Spleen (tissue), 11 donors: ENCODE data around the gene HOXA13. TPM values are rescaled to one million over a fixed set of nuclear protein-coding genes. Genes with fewer than 3 reads are reported as not detected.
A peak's percentile ranks its signal among the peaks of the same experiment; 100 is the strongest.

ENCODE experiments used
- DNase-seq: peaks from one replicate; pipeline ENCODE4 v3.0.0-alpha.2; 2020
- H3K27ac ChIP-seq, 8 donors: fragments of 200-600 bp; sonication (generic) in 7 of 8; 1 replicate in 4 of 8; 2 replicates in 4 of 8; pipeline versions ENCODE4 v1.5.0 to v1.8.0; 2016 to 2021; ENCODE audit warnings: inconsistent platforms in 4 of 8, mild to moderate bottlenecking in 4 of 8, moderate library complexity in 1 of 8
- H3K27me3 ChIP-seq, 7 donors: fragments of 200-600 bp; sonication (generic) in 6 of 7; replicated peaks in 1 of 7; 1 replicate in 4 of 7; 2 replicates in 3 of 7; pipeline versions ENCODE4 v1.5.0 to v1.8.0; 2016 to 2021; ENCODE audit warnings: inconsistent platforms in 3 of 7, mild to moderate bottlenecking in 1 of 7
- H3K36me3 ChIP-seq, 6 donors: fragments of 200-600 bp; sonication (generic) in 5 of 6; 1 replicate in 4 of 6; 2 replicates in 2 of 6; pipeline versions ENCODE4 v1.5.0 to v1.8.0; 2016 to 2021; ENCODE audit warnings: inconsistent platforms in 2 of 6
- H3K4me1 ChIP-seq, 6 donors: fragments of 200-600 bp; sonication (generic) in 5 of 6; 1 replicate in 3 of 6; 2 replicates in 3 of 6; pipeline versions ENCODE4 v1.5.0 to v1.8.0; 2016 to 2021; ENCODE audit warnings: inconsistent platforms in 3 of 6
- H3K4me3 ChIP-seq, 8 donors: fragments of 200-600 bp; sonication (generic) in 7 of 8; 1 replicate in 4 of 8; 2 replicates in 4 of 8; pipeline versions ENCODE4 v1.5.0 to v1.8.0; 2016 to 2021; ENCODE audit warnings: inconsistent platforms in 4 of 8, mild to moderate bottlenecking in 4 of 8, moderate library complexity in 2 of 8
- H3K9me3 ChIP-seq, 8 donors: fragments of 200-600 bp; sonication (generic) in 7 of 8; 1 replicate in 4 of 8; 2 replicates in 4 of 8; pipeline versions ENCODE4 v1.5.0 to v1.8.0; 2016 to 2021; ENCODE audit warnings: inconsistent platforms in 4 of 8
- CTCF ChIP-seq, 11 experiments: fragments of 200-600 bp in 7 of 11; fragments of 450-650 bp in 4 of 11; sonication (generic) in 4 of 11; IDR thresholded peaks in 8 of 11; conservative IDR thresholded peaks in 3 of 11; 1 replicate in 7 of 11; 2 replicates in 4 of 11; pipeline versions ENCODE4 v1.4.0 to v1.8.0; 2016 to 2021; ENCODE audit warnings: antibody characterized with exemption in 11 of 11, inconsistent platforms in 4 of 11, mild to moderate bottlenecking in 1 of 11
- POLR2A ChIP-seq, 3 donors: fragments of 450-650 bp; IDR thresholded peaks; one replicate each; pipeline ENCODE4 v1.5.1; 2017; ENCODE audit warnings: antibody characterized with exemption in 3 of 3, mild to moderate bottlenecking in 1 of 3
- POLR2AphosphoS5 ChIP-seq, 3 donors: sonication (generic); formaldehyde crosslinking; IDR thresholded peaks; one replicate each; pipeline ENCODE4 v1.5.1; 2017; ENCODE audit warnings: antibody characterized with exemption in 3 of 3
- WGBS, 5 donors: extraction: QIAGEN DNeasy Blood & Tissue Kit in 3 of 5; methylation state at CpG; one replicate each; pipeline versions ENCODE4 v1.1.5 to v1.1.7; 2013 to 2018; 5-methylcytosine and 5-hydroxymethylcytosine counted together
- intact Hi-C: fragments of 100-400 bp; cut with DNase I; formaldehyde crosslinking; loops from one replicate; pipeline ENCODE4 v1.15.0; 2023; ENCODE audit warnings: low total_unique reads
- polyA plus RNA-seq, 3 donors: library from polyadenylated mRNA; stranded (reverse); fragments of 200-250 nt; gene quantifications; one replicate each; pipeline ENCODE4 v1.2.1, GENCODE V29; 2013
- total RNA-seq, 7 donors: library from RNA; depleted of rRNA in 3 of 7; stranded (reverse); fragments of >200 nt in 3 of 7; fragmentation: NEBNext Ultra II Directional in 4 of 7; extraction: Animal tissue kit (Norgen Biotek cat#: 25700) in 4 of 7; gene quantifications; one replicate each; pipeline versions ENCODE4 v1.1.0 to v1.2.1, GENCODE V29; 2016 to 2021
- donor health status: healthy with polysubstance abuse.
- donor health status: DM: no; HTN: no; CAD: no; lungs with moderate emphysema.
- donor health status: DM: no; HTN: no; CAD: no.
- donor health status: Bipolar disorder and iron deficiency.
- donor health status: healthy.
- donor health status: DM: no; HTN: no; CAD: no.
- donor health status: DM: yes; HTN: yes; CAD: no.

Gene HOXA13
- total and polyA plus RNA-seq, 10 donors = not detected

GRCh38 chr7:27211084-27211446, 11.2 kb upstream of the HOXA13 start:
- Histone ChIP-seq H3K4me3 (peak overlapping the region in 1 of 8 donors; percentile 27), H3K4me1 (peaks cover 5 to 29% (median 21%) of the 10 kb centered on the region in 6 donors), H3K36me3 (no peaks in the 10 kb centered on the region), H3K27ac (no peak overlapping the region), H3K27me3 (peaks cover 13 to 100% (median 83%) of the 10 kb centered on the region in 7 donors), H3K9me3 (no peaks in the 10 kb centered on the region)
- no peak for DNase-seq
- intact Hi-C loops = no loop called here
- 76 to 93% (median 91%) methylated on average over 1 of the region's 1 CpG for WGBS, 5 donors
- TF ChIP-seq POLR2AphosphoS5 (IDR thresholded peaks at IDR 0.05) (no peak), POLR2A (IDR thresholded peaks at IDR 0.05) (no peak), CTCF (IDR thresholded peaks at IDR 0.05 in 8 of 11, conservative IDR thresholded peaks at IDR 0.05 in 3 of 11) (no peak)

GRCh38 chr7:27210441-27211083, 10.7 kb upstream of the HOXA13 start:
- H3K27me3 ChIP-seq = peaks cover 13 to 100% (median 88%) of the 10 kb centered on the region in 7 donors
- DNase-seq = peak; percentile 82
- H3K4me3 ChIP-seq = peak overlapping the region in 5 of 8 donors; percentile 19 to 56 (median 27)
- 5 to 17% (median 9%) methylated on average over 30 to 32 of the region's 32 CpGs for WGBS, 5 donors
- no peaks in the 10 kb centered on the region for H3K9me3 ChIP-seq
- TF ChIP-seq POLR2AphosphoS5 (IDR thresholded peaks at IDR 0.05) (no peak), CTCF (IDR thresholded peaks at IDR 0.05 in 8 of 11, conservative IDR thresholded peaks at IDR 0.05 in 3 of 11) (peak; percentile 30 to 84 (median 66)), POLR2A (IDR thresholded peaks at IDR 0.05) (no peak)
- H3K36me3 ChIP-seq = no peaks in the 10 kb centered on the region
- no peak overlapping the region for H3K27ac ChIP-seq
- H3K4me1 ChIP-seq = peaks cover 5 to 34% (median 25%) of the 10 kb centered on the region in 6 donors
- intact Hi-C loops = no loop called here

GRCh38 chr7:27209933-27210440, 10.1 kb upstream of the HOXA13 start:
- TF ChIP-seq POLR2A (IDR thresholded peaks at IDR 0.05) (no peak), POLR2AphosphoS5 (IDR thresholded peaks at IDR 0.05) (no peak), CTCF (IDR thresholded peaks at IDR 0.05 in 8 of 11, conservative IDR thresholded peaks at IDR 0.05 in 3 of 11) (no peak)
- H3K4me1 ChIP-seq = peaks cover 9 to 39% (median 30%) of the 10 kb centered on the region in 6 donors
- no peak for DNase-seq
- intact Hi-C loops = loop anchor here (5.0 kb wide), 1 partner anchor 367 kb away; no protein-coding TSS in a partner anchor
- peaks cover 13 to 100% (median 94%) of the 10 kb centered on the region in 7 donors for H3K27me3 ChIP-seq
- H3K4me3 ChIP-seq = peak overlapping the region in 3 of 8 donors; percentile 19 to 56 (median 29)
- H3K36me3 ChIP-seq = no peaks in the 10 kb centered on the region
- H3K9me3 ChIP-seq = no peaks in the 10 kb centered on the region
- H3K27ac ChIP-seq = no peak overlapping the region
- WGBS, 5 donors = 34 to 38% (median 37%) methylated on average over 10 to 11 of the region's 11 CpGs

- WGBS, 5 donors = 70 to 84% (median 78%) methylated on average over 4 of the region's 4 CpGs
Measured at GRCh38 chr7:27208998-27209397, 9.1 kb upstream of the HOXA13 start.

More at GRCh38 chr7:27208998-27209397, 9.1 kb upstream of the HOXA13 start:
- H3K27me3 ChIP-seq = peaks cover 9 to 100% (median 96%) of the 10 kb centered on the region in 7 donors
- no peak overlapping the region for H3K4me3 ChIP-seq
- no peak overlapping the region for H3K27ac ChIP-seq
- no peaks in the 10 kb centered on the region for H3K36me3 ChIP-seq
- no peak for DNase-seq
- H3K9me3 ChIP-seq = no peaks in the 10 kb centered on the region
- TF ChIP-seq POLR2AphosphoS5 (IDR thresholded peaks at IDR 0.05) (no peak), CTCF (IDR thresholded peaks at IDR 0.05 in 8 of 11, conservative IDR thresholded peaks at IDR 0.05 in 3 of 11) (peak in 1 of 11 experiments; percentile 8), POLR2A (IDR thresholded peaks at IDR 0.05) (no peak)
- H3K4me1 ChIP-seq = peaks cover 10 to 49% (median 34%) of the 10 kb centered on the region in 6 donors
- intact Hi-C loops = loop anchor here (5.0 kb wide), 1 partner anchor 368 kb away; no protein-coding TSS in a partner anchor
